Measurements from ENCODE around the gene PATZ1. TPM values are rescaled to one million over a fixed set of nuclear protein-coding genes. Genes with fewer than 3 reads are reported as not detected.

PATZ1 gene
- total and polyA plus RNA-seq, 9 of the 15 experiments (the other 6 are each of a cell fraction or from before 2014, with no cell fraction given) = 0.63 to 7.8 (median 4.2) TPM

GRCh38 chr22:31284281-31285155 is 61.6 kb downstream of the PATZ1 start:
- FAIRE-seq = no peak
- Histone ChIP-seq H3K9me1 (ENCODE audit: control insufficient read depth, insufficient read depth, low read length) (no peaks in the 10 kb centered on the region), H2AFZ (ENCODE audit: low read depth, low read length) (no peak overlapping the region; the same call in 1 of the 2 replicates), H3K27ac (ENCODE audit: extremely low read depth, low read depth, low read length) (no peak overlapping the region; the same call in 2 of the 3 replicates), H3K4me3 (no peak overlapping the region), H3K9me3 (replicated peaks; ENCODE audit: control insufficient read depth, insufficient read depth, low read depth, low read length) (no peaks in the 10 kb centered on the region), H3K4me2 (ENCODE audit: insufficient read depth, low read length) (no peak overlapping the region), H4K20me1 (replicated peaks; ENCODE audit: control insufficient read depth, insufficient read depth, low read length) (no peaks in the 10 kb centered on the region), H3K36me3 (ENCODE audit: control insufficient read depth, insufficient read depth, low read length) (no peaks in the 10 kb centered on the region), H3K9ac (ENCODE audit: insufficient read depth in 1 of 2, low read depth in 2 of 2, low read length in 2 of 2) (peak overlapping the region in 1 of 2 experiments; percentile 81; a peak in 1 of 4 replicates), H3K4me1 (replicated peaks in 1 of 2; ENCODE audit: control insufficient read depth in 2 of 2, insufficient read depth in 2 of 2, low read length in 2 of 2) (peaks cover 3 to 4% of the 10 kb centered on the region in 2 experiments; a peak in 4 of 5 replicates), H3K27me3 (ENCODE audit: control insufficient read depth in 2 of 2, insufficient read depth in 2 of 2, low read length in 2 of 2) (no peaks in the 10 kb centered on the region), H3K79me2 (ENCODE audit: control insufficient read depth, insufficient read depth, low read length) (no peaks in the 10 kb centered on the region)
- intact Hi-C loops (cut with micrococcal nuclease) = no loop called here
- no peak for DNase-seq (ENCODE audit: extremely low read depth in 1 of 4, low spot score in 3 of 4)
- BruUV-seq (replicated peaks) = no TSS peak
- peak; percentile 47 for ATAC-seq
- TF ChIP-seq FIP1L1 (IDR thresholded peaks at IDR 0.05; ENCODE audit: low read depth, low read length, poor library complexity, severe bottlenecking) (no peak), THAP12 (CRISPR knock-in tag; IDR thresholded peaks at IDR 0.05) (no peak), CHD2 (IDR thresholded peaks at IDR 0.05; ENCODE audit: low read depth, low read length) (no peak), ZNF766 (CRISPR knock-in tag; conservative IDR thresholded peaks at IDR 0.05) (no peak), MITF (IDR thresholded peaks at IDR 0.05) (no peak), OTX1 (CRISPR knock-in tag; IDR thresholded peaks at IDR 0.05) (no peak), PATZ1 (CRISPR knock-in tag; IDR thresholded peaks at IDR 0.05; ENCODE audit: borderline replicate concordance) (no peak)
- ChIA-PET CTCF (ENCODE audit: low intra/inter-chr PET ratio) (no interaction called here), POLR2A (interaction anchor here (0.7 to 1.8 kb wide), 6 partner anchors 9 to 143 kb away, joined by 3 to 5 read pairs (median 4); no protein-coding TSS in a partner anchor)
- WGBS (ENCODE audit: insufficient coverage, low coverage, missing lambda C conversion rate) = 15% methylated on average over 3 of the region's 3 CpGs
- in situ Hi-C loops (cut with MboI) = no loop called here

Data from K562 (cell line).